GM12892 (cell line): Measurements from ENCODE around the gene IGFBP5.

Experiments used
- POLR2A ChIP-seq: IDR thresholded peaks from 2 replicates; pipeline ENCODE4 v1.6.1; 2011; ENCODE audit warnings: low read depth, low read length, control low read depth
- POLR2AphosphoS5 ChIP-seq: IDR thresholded peaks from 2 replicates; pipeline ENCODE4 v1.6.1; 2011; ENCODE audit warnings: low read depth, low read length, control low read depth
- TAF1 ChIP-seq: IDR thresholded peaks from 2 replicates; pipeline ENCODE4 v1.6.1; 2011; ENCODE audit warnings: low read depth, mild to moderate bottlenecking, control low read depth, low read length, borderline replicate concordance

DNA sequence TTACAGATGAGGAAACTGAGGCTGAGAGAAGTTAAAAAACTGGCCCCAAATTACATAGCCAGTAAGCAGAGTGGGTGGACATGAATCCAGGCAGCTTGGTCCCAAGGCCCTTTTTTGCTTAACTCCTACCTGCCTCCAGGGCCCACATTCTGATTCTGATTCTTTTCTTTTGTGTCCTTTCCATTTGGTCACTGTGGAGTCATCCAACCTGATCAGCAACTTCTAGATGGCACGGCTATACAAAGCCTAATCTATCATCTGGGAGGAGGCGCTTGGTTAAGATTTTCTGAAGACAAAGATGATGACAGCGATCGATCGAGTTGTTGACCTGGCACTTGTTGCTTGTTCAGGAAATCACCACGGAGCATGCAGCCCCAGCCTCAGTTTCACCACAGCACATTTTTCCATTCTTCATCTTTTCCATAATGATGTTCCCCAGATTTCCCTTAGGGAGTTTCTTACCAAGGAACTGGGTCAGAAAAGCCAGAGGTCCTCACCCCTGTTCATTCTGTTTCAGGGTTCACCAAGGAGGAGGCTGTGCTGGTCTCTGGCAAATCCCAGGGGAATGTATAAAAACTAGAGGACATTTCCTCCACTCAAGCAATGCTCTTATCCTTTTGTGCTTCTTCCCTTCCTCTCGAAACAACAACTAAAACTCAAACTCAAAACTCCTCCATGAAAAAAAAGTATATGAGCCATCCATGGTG, 69.0 kb downstream of the IGFBP5 start:
- no peak for TF ChIP-seq POLR2AphosphoS5
- no peak for TF ChIP-seq POLR2A
- no peak for TF ChIP-seq TAF1
